Fibroblast of skin of left quadriceps (primary cell): ENCODE results near the gene RYR2.

Experiments
- DNase-seq, 2 experiments: peaks; one replicate each; pipeline ENCODE4 v3.0.0-alpha.2; 2013; ENCODE audit warnings: low read depth in 2 of 2

Gene RYR2

GRCh38 chr1:237199026-237199425, 157.0 kb downstream of the RYR2 start:
- DNase-seq, result no peak

- DNase-seq, result no peak
Observed at GRCh38 chr1:237201155-237201554, 159.2 kb downstream of the RYR2 start.

GRCh38 chr1:237204841-237205240, 162.9 kb downstream of the RYR2 start:
- no peak for DNase-seq

- no peak for DNase-seq
Observed at GRCh38 chr1:237205400-237206064, 163.5 kb downstream of the RYR2 start.

GRCh38 chr1:237206065-237206414, 164.1 kb downstream of the RYR2 start:
- no peak for DNase-seq

- DNase-seq, result no peak
Observed at GRCh38 chr1:237211031-237211430, 169.0 kb downstream of the RYR2 start.

GRCh38 chr1:237211540-237211939, 169.6 kb downstream of the RYR2 start:
- no peak for DNase-seq

- no peak for DNase-seq
Observed at GRCh38 chr1:237219751-237220642, 178.0 kb downstream of the RYR2 start.

GRCh38 chr1:237223419-237223818, 181.4 kb downstream of the RYR2 start:
- DNase-seq, result no peak

- DNase-seq, result no peak
Observed at GRCh38 chr1:237226177-237226944, 184.4 kb downstream of the RYR2 start.

- no peak for DNase-seq
Observed at GRCh38 chr1:237227476-237227875, 185.5 kb downstream of the RYR2 start.

GRCh38 chr1:237228421-237228820, 186.4 kb downstream of the RYR2 start:
- DNase-seq, result no peak

GRCh38 chr1:237229333-237229732, 187.3 kb downstream of the RYR2 start:
- DNase-seq, result no peak

- DNase-seq, result no peak
Observed at GRCh38 chr1:237232501-237232900, 190.5 kb downstream of the RYR2 start.

GRCh38 chr1:237235091-237235490, 193.1 kb downstream of the RYR2 start:
- no peak for DNase-seq

GRCh38 chr1:237237721-237238120, 195.7 kb downstream of the RYR2 start:
- no peak for DNase-seq

- DNase-seq, result no peak
Observed at GRCh38 chr1:237239248-237239647, 197.3 kb downstream of the RYR2 start.

GRCh38 chr1:237241038-237241437, 199.1 kb downstream of the RYR2 start:
- no peak for DNase-seq

GRCh38 chr1:237244778-237245177, 202.8 kb downstream of the RYR2 start:
- DNase-seq, result no peak

GRCh38 chr1:237247442-237247841, 205.5 kb downstream of the RYR2 start:
- DNase-seq, result no peak

- no peak for DNase-seq
Observed at GRCh38 chr1:237249120-237249519, 207.1 kb downstream of the RYR2 start.

GRCh38 chr1:237250055-237250454, 208.1 kb downstream of the RYR2 start:
- no peak for DNase-seq

GRCh38 chr1:237255071-237255470, 213.1 kb downstream of the RYR2 start:
- no peak for DNase-seq
